HG03558 (cell line): Measurements from ENCODE around the gene OR13A1.
A peak's percentile ranks its signal among the peaks of the same experiment; 100 is the strongest.
"Not testable (repeated sequence)": the region's sequence is repeated elsewhere in the genome, so short reads cannot be mapped to it uniquely, and the experiment has no call there.

Experiments used
- ATAC-seq: cut with Tn5 transposase; IDR thresholded peaks from one replicate; pipeline ENCODE4 v1.9.1; 2021; ENCODE audit warnings: moderate number of reproducible peaks; ENCODE audit not compliant: unreplicated experiment; ENCODE audit errors: extremely low read depth

The OR13A1 gene, protein sequence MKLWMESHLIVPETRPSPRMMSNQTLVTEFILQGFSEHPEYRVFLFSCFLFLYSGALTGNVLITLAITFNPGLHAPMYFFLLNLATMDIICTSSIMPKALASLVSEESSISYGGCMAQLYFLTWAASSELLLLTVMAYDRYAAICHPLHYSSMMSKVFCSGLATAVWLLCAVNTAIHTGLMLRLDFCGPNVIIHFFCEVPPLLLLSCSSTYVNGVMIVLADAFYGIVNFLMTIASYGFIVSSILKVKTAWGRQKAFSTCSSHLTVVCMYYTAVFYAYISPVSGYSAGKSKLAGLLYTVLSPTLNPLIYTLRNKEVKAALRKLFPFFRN

DNA sequence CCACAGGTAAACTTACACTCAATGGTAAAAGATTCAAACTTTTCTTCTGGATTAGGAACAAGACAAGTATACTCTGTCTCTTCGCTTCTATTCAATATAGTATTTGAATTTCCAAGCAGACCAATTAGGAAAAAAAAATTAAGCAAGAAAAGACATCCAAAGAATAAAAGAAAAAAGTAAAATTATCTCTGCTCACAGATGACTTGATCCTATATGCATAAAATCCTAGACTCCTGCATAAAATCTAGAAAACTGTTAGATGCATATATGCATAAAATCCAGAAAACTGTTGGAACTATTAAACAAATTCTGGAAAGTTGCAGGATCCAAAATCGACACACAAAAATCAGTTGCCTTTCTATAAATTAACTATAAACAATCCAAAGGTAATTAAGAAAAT lies at the start of gene OR13A1:
TSS of gene OR13A1 (minus strand) at position 101 of the 400 bp plus-strand sequence. CDS start 11,186 bp downstream, outside the sequence.
- no peak for ATAC-seq

DNA sequence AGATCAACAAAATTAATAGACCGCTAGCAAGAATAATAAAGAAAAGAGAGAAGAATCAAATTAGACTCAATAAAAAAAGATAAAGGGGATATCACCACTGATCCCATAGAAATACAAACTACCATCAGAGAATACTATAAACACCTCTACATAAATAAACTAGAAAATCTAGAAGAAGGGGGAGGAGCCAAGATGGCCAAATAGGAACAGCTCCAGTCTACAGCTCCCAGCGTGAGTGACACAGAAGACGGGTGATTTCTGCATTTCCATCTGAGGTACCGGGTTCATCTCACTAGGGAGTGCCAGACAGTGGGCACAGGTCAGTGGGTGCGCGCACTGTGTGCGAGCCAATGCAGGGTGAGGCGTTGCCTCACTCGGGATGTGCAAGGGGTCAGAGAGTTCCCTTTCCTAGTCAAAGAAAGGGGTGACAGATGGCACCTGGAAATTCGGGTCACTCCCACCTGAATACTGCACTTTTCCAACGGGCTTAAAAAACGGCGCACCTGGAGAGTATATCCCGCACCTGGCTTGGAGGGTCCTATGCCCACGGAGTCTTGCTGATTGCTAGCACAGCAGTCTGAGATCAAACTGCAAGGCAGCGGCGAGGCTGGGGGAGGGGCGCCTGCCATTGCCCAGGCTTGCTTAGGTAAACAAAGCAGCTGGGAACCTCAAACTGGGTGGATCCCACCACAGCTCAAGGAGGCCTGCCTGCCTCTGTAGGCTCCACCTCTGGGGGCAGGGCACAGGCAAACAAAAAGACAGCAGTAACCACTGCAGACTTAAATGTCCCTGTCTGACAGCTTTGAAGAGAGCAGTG lies 46.8 kb upstream of the OR13A1 start:
- ATAC-seq, result not testable (repeated sequence)

DNA sequence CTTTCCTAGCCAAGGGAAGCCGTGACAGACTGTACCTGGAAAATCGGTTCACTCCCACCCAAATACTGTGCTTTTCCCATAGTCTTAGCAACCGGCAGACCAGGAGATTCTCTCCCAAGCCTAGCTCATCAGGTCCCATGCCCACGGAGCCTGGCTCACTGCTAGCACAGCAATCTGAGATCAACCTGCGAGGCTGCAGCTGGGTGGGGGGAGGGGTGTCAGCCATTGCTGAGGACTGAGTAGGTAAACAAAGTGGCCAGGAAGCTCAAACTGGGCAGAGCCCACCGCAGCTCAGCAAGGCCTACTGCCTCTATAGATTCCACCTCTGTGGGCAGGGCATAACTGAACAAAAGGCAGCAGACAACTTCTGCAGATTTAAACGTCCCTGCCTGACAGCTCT lies 43.6 kb upstream of the OR13A1 start:
- ATAC-seq, result not testable (repeated sequence)

DNA sequence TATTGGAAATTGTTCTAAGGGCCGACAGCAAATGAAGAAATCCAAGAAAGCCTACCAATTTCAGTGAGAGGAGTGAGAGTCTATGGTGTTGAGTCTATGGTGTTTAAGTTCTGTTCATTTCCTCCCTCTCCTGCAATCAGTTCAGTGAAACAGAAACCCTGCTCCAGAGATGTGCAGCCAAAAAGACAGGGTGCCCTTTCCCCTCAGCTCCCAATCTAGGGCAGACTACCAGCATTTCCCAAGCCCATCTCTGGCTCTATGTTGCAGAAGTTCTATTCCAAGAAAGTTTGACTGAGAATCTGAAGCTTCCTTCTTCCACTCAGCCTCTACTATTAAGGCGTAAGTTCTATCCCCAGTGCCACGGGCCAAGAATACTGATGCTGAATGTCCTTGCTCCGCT lies 40.1 kb upstream of the OR13A1 start:
- no peak for ATAC-seq

DNA sequence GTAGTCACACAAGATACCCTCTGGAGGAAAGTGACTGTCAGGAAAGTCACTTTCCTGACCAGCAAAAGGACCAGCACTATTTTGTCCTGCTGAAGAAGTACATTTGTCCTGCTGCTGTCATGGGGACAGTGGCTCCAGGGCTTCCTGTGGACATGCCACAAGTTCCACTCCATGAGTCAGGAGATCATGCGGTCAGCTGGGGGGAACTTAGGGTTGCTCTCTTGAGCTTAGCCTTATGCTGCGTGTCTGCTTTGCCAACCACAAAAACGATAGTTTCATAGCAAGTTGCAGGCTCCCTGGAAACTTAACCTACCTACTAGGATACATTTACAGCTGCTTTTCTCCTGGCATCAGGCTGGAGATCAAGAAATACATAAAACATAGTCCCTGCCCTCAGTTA lies 38.9 kb upstream of the OR13A1 start:
- no peak for ATAC-seq

DNA sequence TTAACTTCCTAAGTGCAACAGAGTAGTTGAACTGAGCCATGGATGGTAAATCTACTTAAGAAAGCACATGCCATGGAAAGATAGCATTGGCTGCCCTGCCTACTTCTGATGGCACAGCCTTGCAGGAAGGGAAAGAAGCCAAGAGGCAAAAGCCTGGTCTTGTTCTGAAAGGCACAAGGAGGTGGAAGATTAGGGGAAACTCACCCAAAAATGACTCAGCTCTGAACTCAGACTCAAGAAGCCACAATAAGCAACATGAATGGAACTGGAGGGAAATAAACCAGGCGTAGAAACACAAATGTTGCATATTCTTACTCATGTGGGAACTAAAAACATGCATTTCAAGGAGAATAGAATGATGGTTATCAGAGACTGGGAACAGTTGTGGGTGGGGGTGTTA lies 37.8 kb upstream of the OR13A1 start:
- ATAC-seq, result peak; percentile 50

DNA sequence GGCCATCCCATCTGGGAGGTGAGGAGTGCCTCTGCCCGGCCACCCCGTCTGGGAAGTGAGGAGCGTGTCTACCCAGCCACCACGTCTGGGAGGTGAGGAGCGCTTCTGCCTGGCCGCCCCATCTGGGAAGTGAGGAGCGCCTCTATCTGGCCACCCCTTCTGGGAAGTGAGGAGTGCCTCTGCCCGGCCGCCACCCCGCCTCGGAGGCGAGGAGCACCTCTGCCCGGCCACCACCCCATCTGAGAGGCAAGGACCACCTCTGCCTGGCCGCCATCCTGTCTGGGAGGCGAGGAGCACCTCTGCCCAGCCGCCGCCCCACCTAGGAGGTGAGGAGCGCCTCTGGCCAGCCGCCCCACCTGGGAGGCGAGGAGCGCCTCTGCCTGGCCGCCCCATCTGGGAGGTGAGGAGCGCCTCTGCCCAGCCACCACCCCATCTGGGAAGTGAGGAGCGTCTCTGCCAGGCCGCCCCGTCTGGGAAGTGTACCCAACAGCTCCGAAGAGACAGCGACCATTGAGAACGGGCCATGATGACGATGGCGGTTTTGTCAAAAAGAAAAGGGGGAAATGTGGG lies 32.9 kb upstream of the OR13A1 start:
- not testable (repeated sequence) for ATAC-seq

DNA sequence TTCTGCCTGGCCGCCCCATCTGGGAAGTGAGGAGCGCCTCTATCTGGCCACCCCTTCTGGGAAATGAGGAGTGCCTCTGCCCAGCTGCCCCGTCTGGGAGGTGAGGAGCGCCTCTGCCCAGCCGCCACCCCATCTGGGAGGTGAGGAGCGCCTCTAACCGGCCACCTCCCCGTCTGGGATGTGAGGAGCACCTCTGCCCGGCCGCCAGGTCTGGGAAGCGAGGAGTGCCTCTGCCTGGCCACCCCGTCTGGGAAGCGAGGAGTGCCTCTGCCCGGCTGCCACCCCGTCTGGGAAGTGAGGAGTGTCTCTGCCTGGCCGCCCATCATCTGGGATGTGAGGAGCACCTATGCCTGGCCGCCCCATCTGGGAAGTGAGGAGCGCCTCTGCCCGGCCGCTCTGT lies 32.1 kb upstream of the OR13A1 start:
- ATAC-seq, result not testable (repeated sequence)

DNA sequence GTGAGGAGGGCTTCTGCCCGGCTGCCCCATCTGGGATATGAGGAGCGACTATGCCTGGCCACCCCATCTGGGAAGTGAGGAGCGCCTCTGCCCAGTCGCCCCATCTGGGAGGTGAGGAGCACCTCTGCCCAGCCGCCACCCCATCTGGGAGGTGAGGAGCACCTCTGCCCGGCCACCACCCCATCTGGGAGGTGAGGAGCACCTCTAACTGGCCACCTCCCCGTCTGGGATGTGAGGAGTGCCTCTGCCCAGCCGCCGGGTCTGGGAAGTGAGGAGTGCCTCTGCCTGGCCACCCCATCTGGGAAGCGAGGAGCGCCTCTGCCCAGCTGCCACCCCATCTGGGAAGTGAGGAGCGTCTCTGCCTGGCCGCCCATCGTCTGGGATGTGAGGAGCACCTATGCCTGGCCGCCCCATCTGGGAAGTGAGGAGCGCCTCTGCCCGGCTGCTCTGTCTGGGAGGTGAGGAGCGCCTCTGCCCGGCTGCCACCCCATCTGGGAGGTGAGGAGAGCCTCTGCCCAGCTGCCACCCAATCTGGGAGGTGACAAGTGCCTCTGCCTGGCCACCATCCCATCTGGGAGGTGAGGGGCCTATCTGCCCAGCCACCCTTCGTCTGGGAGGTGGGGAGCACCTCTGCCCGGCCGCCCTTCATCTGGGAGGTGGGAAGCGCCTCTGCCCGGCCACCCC lies 31.4 kb upstream of the OR13A1 start:
- not testable (repeated sequence) for ATAC-seq

DNA sequence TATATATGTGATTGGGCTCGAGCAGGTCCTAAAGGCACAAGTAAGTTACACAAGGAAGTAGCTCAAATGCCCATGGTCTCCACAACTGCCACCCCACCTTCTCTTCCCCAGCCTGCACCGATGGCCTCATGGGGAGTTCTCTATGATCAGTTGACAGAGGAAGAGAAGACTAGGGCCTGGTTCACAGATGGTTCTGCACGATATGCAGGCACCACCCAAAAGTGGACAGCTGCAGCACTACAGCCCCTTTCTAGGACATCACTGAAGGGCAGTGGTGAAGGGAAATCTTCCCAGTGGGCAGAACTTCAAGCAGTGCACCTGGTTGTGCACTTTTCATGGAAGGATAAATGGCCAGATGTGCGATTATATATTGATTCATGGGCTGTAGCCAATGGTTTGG lies 25.0 kb upstream of the OR13A1 start:
- not testable (repeated sequence) for ATAC-seq

DNA sequence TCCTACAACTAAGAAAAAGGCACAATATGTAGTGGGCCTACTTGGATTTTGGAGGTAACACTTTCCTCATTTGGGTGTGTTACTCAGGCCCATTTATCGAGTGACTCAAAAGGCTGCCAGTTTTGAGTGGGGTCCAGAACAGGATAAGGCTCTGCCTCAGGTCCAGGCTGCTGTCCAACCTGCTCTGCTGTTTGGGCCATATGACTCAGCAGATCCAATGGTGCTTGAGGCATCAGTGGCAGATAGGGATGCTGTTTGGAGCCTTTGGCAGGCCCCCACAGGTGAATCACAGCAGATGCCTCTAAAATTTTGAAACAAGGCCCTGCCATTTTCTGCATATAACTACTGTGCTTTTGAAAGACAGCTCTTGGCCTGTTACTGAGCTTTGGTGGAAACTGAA lies 24.5 kb upstream of the OR13A1 start:
- ATAC-seq, result no peak

DNA sequence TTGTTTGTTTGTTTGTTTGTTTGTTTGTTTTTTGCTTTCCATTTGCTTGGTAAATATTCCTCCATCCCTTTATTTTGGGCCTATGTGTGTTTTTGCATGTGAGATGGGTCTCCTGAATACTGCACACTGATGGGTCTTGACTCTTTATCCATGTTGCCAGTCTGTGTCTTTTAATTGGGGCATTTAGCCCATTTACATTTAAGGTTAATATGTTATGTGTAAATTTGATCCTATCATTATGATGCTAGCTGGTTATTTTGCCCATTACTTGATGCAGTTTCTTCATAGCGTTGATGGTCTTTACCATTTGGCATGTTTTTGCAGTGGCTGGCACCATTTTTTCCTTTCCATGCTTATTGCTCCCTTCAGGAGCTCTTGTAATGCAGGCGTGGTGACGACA lies 16.4 kb upstream of the OR13A1 start:
- not testable (repeated sequence) for ATAC-seq

DNA sequence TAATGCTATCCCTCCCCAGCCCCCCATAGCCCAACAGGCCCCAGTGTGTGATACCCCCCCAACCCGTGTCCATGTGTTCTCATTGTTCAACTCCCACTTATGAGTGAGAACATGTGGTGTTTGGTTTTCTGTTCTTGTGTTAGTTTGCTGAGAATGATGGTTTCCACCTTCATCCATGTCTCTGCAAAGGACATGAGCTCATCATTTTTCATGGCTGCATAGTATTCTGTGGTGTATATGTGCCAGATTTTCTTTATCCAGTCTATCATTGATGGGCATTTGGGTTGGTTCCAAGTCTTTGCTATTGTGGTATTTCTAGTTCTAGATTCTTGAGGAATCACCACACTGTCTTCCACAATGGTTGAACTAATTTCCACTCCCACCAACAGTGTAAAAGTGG lies 11.5 kb upstream of the OR13A1 start:
- ATAC-seq, result not testable (repeated sequence)

DNA sequence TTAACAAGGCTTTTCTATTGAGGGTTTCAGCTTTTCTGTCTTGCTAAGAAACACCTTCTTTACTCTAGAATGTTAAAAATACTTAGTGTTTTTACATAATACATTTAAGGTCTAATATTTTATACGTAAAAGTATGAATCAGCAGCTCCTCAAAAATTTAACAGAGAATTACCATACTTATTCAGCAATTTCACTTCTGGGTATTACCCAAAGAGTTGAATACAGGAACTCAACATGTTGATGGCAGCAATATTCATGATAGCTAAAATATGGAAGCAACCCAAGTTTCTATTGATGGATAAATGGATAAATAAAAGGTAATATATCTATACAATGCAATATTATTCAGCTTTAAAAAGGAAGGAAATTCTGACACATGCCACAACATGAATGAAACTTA lies 9.7 kb upstream of the OR13A1 start:
- no peak for ATAC-seq

DNA sequence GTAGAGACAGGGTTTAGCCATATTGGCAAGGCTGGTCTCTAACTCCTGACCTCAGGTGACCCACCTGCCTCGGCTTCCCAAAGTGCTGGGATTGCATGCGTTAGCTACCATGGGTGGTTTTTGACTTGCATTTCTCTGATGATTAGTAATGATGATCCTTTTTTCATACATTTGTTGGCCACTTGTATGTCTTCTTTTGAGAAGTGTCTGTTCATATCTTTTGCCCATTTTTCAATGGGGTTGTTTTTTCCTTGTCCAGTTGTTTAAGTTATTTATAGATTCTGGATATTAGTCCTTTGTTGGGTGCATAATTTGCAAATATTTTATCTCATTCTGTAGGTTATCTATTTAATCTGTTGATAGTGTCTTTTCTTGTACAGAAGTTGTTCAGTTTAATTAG lies 4.3 kb upstream of the OR13A1 start:
- no peak for ATAC-seq

DNA sequence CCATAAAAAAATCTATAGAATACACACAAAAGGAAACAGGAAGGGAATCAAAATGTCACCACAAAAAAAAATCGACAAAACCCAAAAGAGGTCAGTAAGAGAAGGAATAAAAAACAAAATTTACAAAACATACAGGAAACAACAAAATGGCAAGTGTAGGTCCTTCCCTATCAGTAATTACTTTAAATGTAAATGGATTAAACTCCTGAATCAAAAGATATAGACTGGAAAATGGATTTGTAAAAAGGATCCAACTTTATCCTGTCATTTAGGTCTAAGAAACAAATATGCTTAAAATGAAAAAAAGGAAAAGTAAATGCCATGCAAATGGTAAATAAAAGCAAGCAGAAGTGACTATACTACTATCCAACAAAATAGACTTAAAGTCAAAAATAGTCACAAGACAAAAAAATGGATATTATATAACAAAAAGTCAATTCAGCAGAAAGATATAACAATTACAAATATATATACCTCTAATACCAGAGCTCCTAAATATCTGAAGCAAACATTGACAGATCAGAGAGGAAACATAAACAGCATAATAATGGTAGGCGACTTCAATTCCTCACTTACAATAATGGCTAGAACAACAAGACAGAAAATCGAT lies 2.0 kb downstream of the OR13A1 start:
- no peak for ATAC-seq

DNA sequence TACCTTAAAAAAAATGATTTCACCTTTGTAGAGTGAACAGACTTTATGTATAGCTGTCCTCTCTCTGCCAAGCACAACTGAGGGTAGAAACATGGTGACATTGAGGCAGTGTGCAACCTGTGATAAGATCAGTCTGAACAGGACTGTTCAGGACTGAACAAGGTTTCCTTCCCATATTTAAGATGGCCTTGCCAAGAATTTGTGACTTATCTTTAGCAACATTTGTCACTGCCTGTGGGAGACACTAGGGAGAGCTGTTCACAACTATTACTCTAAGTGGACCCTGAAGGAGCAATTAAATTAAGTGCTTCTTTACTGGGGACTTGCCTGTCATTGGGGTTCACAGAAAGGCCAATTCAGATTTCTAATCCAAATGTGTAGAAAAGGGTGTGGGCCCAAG lies 6.7 kb downstream of the OR13A1 start:
- ATAC-seq, result no peak

DNA sequence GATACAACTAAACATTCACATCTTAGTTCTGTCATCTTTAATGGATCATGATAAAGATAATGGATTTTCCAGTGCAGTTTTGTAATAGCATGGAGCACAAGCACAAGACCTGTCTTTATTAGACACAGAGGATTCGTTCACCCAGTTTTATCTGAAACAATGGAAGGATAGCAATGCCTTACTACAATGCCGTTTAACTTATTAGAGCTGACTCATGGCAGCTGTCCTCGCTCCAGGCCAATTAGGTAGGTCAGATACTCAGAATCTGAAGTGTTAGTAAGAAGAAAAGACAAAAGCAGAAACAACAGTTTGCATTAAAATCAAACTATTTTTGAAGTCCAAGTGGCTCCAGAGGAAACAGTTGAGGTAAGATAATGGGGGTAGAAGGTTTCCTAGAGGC lies 12.8 kb downstream of the OR13A1 start:
- no peak for ATAC-seq

DNA sequence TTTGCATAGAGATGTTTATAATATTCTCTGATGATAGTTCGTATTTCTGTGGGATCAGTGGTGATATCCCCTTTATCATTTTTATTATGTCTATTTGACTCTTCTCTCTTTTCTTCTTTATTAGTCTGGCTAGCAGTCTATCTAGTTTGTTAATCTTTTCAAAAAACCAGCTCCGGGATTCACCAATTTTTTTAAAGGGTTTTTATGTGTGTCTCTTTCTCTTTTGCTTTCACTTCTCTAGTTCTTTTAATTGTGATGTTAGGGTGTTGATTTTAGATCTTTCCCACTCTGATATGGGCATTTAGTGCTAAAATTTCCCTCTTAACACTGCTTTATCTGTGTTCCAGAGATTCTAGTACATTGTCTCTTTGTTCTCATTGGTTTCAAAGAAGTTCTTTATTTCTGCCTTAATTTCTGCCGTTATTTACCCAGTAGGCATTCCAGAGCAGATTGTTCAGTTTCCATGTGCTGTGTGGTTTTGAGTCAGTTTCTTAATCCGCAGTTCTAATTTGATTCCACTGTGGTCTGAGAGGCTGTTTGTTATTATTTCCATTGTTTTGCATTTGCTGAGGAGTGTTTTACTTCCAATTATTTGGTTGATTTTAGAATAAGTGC lies 17.0 kb downstream of the OR13A1 start:
- ATAC-seq, result not testable (repeated sequence)

DNA sequence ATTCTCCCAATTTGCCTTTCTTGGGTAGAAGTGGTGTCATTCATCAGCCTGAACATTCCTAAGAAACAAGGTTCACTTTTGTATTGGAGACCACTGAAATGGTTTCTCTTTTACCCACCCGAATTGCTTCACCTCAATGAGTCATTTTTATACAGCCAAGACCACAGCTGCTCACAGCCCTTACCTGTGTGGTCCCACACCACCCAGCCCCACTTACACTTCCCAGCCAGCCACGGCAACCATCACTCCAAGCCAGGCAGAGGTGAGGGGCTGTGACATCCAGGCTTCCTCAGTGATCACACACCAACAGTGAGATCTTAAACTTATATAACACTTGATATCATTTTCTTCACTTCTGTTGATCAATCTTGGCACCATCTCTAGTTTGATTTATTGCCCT lies 20.7 kb downstream of the OR13A1 start:
- no peak for ATAC-seq
